B cell (primary cell): ENCODE data around the gene HOXB7. TPM values are rescaled to one million over a fixed set of nuclear protein-coding genes. Genes with fewer than 3 reads are reported as not detected.

ENCODE experiments used
- ATAC-seq: fragments of 200-7000 bp; cut with Tn5 transposase; one replicate; pipeline ENCODE4 v1.10.0; 2021; ENCODE audit warnings: low read depth, mild to moderate bottlenecking, moderate number of reproducible peaks, moderate library complexity
- CTCF ChIA-PET: fragments of 350-600 bp; sonication (Branson Sonifier 250); formaldehyde crosslinking; loops from one replicate; lab custom pipeline; 2021; ENCODE audit warnings: antibody characterized with exemption, inconsistent platforms; lab: Charles Lee
- POLR2A ChIA-PET: fragments of 350-600 bp; sonication (Branson Sonifier 250); formaldehyde crosslinking; loops from one replicate; lab custom pipeline; 2021; ENCODE audit warnings: antibody characterized with exemption; lab: Charles Lee
- DNase-seq: peaks from one replicate; pipeline ENCODE4 v3.0.0; 2013
- H2AFZ ChIP-seq: 2 replicates; pipeline ENCODE4 v1.6.1; 2012; ENCODE audit warnings: mild to moderate bottlenecking, low read depth, low read length; ENCODE audit not compliant: insufficient read depth, poor library complexity, severe bottlenecking
- H3K27ac ChIP-seq, 2 donors: 1 replicate in 1 of 2; 2 replicates in 1 of 2; pipeline ENCODE4 v1.5.1; 2012 to 2013; ENCODE audit warnings: low read length in 2 of 2, mild to moderate bottlenecking in 2 of 2, moderate library complexity in 1 of 2
- H3K27me3 ChIP-seq, 4 experiments: fragments of 200-600 bp in 1 of 4; sonication (generic) in 1 of 4; replicated peaks in 1 of 4; 1 replicate in 2 of 4; 2 replicates in 2 of 4; pipeline versions ENCODE4 v1.6.1 to v1.7.0; 2013 to 2016; ENCODE audit warnings: low read length in 3 of 4, mild to moderate bottlenecking in 2 of 4, mixed read lengths in 1 of 4, moderate library complexity in 1 of 4; ENCODE audit not compliant: insufficient read depth in 4 of 4, control insufficient read depth in 3 of 4; ENCODE audit errors: control extremely low read depth in 1 of 4
- H3K36me3 ChIP-seq, 2 experiments: replicated peaks in 1 of 2; 1 replicate in 1 of 2; 2 replicates in 1 of 2; pipeline versions ENCODE4 v1.6.1 to v1.7.1; 2013; ENCODE audit warnings: low read length in 1 of 2; ENCODE audit not compliant: insufficient read depth in 2 of 2, control insufficient read depth in 1 of 2; ENCODE audit errors: control extremely low read depth in 1 of 2, extremely low read depth in 1 of 2
- H3K4me1 ChIP-seq, 2 donors: fragments of 200-600 bp in 1 of 2; sonication (generic) in 1 of 2; 1 replicate in 1 of 2; 2 replicates in 1 of 2; pipeline versions ENCODE4 v1.5.1 to v1.6.1; 2013 to 2017; ENCODE audit warnings: low read length in 2 of 2; ENCODE audit not compliant: control insufficient read depth in 2 of 2, insufficient read depth in 2 of 2
- H3K4me2 ChIP-seq: replicated peaks from 2 replicates; pipeline ENCODE3; 2012; ENCODE audit warnings: mild to moderate bottlenecking, low read depth, low read length; ENCODE audit not compliant: poor library complexity, severe bottlenecking
- H3K4me3 ChIP-seq, 5 experiments: fragments of 200-600 bp in 1 of 5; sonication (generic) in 1 of 5; 1 replicate in 3 of 5; 2 replicates in 2 of 5; pipeline versions ENCODE4 v1.5.1 to v1.7.0; 2011 to 2016; ENCODE audit warnings: low read length in 4 of 5, mild to moderate bottlenecking in 4 of 5, low read depth in 2 of 5, control low read depth in 1 of 5, moderate library complexity in 1 of 5; ENCODE audit not compliant: insufficient read depth in 1 of 5; ENCODE audit errors: control extremely low read depth in 1 of 5, extremely low read depth in 1 of 5
- H3K79me2 ChIP-seq: fragments of 200-600 bp; sonication (generic); one replicate; pipeline ENCODE4 v1.6.0; 2016; ENCODE audit warnings: low read length; ENCODE audit not compliant: control insufficient read depth, insufficient read depth
- H3K9ac ChIP-seq: fragments of 200-600 bp; sonication (generic); 2 replicates; pipeline ENCODE4 v1.6.1; 2017; ENCODE audit warnings: mild to moderate bottlenecking, low read length, moderate library complexity
- H3K9me3 ChIP-seq, 3 donors: one replicate each; pipeline versions ENCODE4 v1.6.1 to v1.7.1; 2013; ENCODE audit warnings: low read length in 2 of 3; ENCODE audit not compliant: control insufficient read depth in 2 of 3, insufficient read depth in 1 of 3; ENCODE audit errors: control extremely low read depth in 1 of 3
- H4K20me1 ChIP-seq: 2 replicates; pipeline ENCODE4 v1.6.0; 2012; ENCODE audit warnings: mild to moderate bottlenecking, low read length; ENCODE audit not compliant: insufficient read depth, control insufficient read depth, poor library complexity, severe bottlenecking
- H3K27ac Mint-ChIP-seq: one replicate; pipeline ENCODE4 v1.8.0; 2021; ENCODE audit warnings: mixed read lengths
- H3K27me3 Mint-ChIP-seq: one replicate; pipeline ENCODE4 v1.8.0; 2021; ENCODE audit warnings: mixed read lengths
- H3K4me1 Mint-ChIP-seq: one replicate; pipeline ENCODE4 v1.8.0; 2021; ENCODE audit warnings: mixed read lengths
- H3K4me3 Mint-ChIP-seq: one replicate; pipeline ENCODE4 v1.8.0; 2021; ENCODE audit warnings: mixed read lengths
- H3K9me3 Mint-ChIP-seq: one replicate; pipeline ENCODE4 v1.8.0; 2022; ENCODE audit warnings: mixed read lengths; ENCODE audit not compliant: insufficient read depth
- EZH2 ChIP-seq: IDR thresholded peaks from 2 replicates; pipeline ENCODE4 v1.6.1; 2012; ENCODE audit warnings: borderline replicate concordance, low read depth, mild to moderate bottlenecking, moderate library complexity, low read length; ENCODE audit not compliant: insufficient read depth, poor library complexity, severe bottlenecking
- WGBS: methylation state at CpG from one replicate; pipeline ENCODE4 v1.1.5; 2013; ENCODE audit warnings: missing lambda C conversion rate; ENCODE audit not compliant: insufficient coverage; 5-methylcytosine and 5-hydroxymethylcytosine counted together
- intact Hi-C: fragments of 100-400 bp; cut with micrococcal nuclease; formaldehyde crosslinking; loops from one replicate; pipeline ENCODE4 v1.10.0; 2022
- polyA minus RNA-seq: library from RNA; depleted of rRNA, polyadenylated mRNA; stranded (reverse); fragments of >200 nt; gene quantifications from 2 replicates; pipeline ENCODE4 v1.2.3, GENCODE V29; 2012
- polyA plus RNA-seq: library from polyadenylated mRNA; depleted of rRNA; stranded (reverse); fragments of >200 nt; gene quantifications from 2 replicates; pipeline ENCODE4 v1.2.3, GENCODE V29; 2012
- total RNA-seq, 2 donors: library from RNA; stranded (reverse); fragments of 120-200 nt in 1 of 2; gene quantifications; 1 replicate in 1 of 2; 2 replicates in 1 of 2; pipeline versions ENCODE4 v1.2.3 to v1.2.4, GENCODE V29; 2013 to 2022
- TF ChIP-seq, protein P1 (sequence below): fragments of 200-600 bp; IDR thresholded peaks from one replicate; pipeline ENCODE4 v1.8.0; 2022; ENCODE audit warnings: antibody characterized with exemption, mild to moderate bottlenecking

The HOXB7 gene
- total RNA-seq (0.36 and 1.3 TPM in 2 replicates), polyA plus RNA-seq (0.25 TPM in 1 of 2 replicates, not detected in the other), polyA minus RNA-seq (not detected in 2 replicates)
- 0.89 TPM for total RNA-seq (2013)

- H3K4me1 ChIP-seq: peaks cover 52 to 61% of the 10 kb centered on the region in 2 donors
Measured at GRCh38 chr17:48610282-48611211, at the start of gene HOXB7. HOXB7 (minus strand) TSS chr17:48611017; CDS start chr17:48610918, 99 bp downstream.

More at GRCh38 chr17:48610282-48611211, at the start of gene HOXB7:
- DNase-seq (peak; percentile 73), ATAC-seq (peak; percentile 46)
- ChIA-PET CTCF (interaction anchor here (1.0 to 1.4 kb wide), 3 partner anchors 9 to 302 kb away, joined by 3 to 5 read pairs (median 3); no protein-coding TSS in a partner anchor), POLR2A (interaction anchor here (0.5 to 1.1 kb wide), 3 partner anchors 8 to 26 kb away, joined by 4 to 7 read pairs (median 6); no protein-coding TSS in a partner anchor)
- TF ChIP-seq, protein P1, sequence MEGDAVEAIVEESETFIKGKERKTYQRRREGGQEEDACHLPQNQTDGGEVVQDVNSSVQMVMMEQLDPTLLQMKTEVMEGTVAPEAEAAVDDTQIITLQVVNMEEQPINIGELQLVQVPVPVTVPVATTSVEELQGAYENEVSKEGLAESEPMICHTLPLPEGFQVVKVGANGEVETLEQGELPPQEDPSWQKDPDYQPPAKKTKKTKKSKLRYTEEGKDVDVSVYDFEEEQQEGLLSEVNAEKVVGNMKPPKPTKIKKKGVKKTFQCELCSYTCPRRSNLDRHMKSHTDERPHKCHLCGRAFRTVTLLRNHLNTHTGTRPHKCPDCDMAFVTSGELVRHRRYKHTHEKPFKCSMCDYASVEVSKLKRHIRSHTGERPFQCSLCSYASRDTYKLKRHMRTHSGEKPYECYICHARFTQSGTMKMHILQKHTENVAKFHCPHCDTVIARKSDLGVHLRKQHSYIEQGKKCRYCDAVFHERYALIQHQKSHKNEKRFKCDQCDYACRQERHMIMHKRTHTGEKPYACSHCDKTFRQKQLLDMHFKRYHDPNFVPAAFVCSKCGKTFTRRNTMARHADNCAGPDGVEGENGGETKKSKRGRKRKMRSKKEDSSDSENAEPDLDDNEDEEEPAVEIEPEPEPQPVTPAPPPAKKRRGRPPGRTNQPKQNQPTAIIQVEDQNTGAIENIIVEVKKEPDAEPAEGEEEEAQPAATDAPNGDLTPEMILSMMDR: no peak
- TF ChIP-seq EZH2: peak; percentile 77
- Mint-ChIP-seq H3K4me3 (peak within 1 kb of the TSS; percentile 92), H3K9me3 (no peaks in the 10 kb centered on the region), H3K27ac (peak within 1 kb of the TSS; percentile 69), H3K4me1 (peaks cover 39% of the 10 kb centered on the region), H3K27me3 (peaks cover 69% of the 10 kb centered on the region)
- H3K27ac ChIP-seq: no peak within 1 kb of the TSS
- no peaks in the 10 kb centered on the region for H3K79me2 ChIP-seq
- peaks cover 0 to 25% (median 0%) of the 10 kb centered on the region in 3 donors for H3K9me3 ChIP-seq
- peak within 1 kb of the TSS; percentile 95 for H2AFZ ChIP-seq
- WGBS: under 1% methylated on average over 58 of the region's 79 CpGs
- intact Hi-C loops: loop anchor here (2.0 to 5.0 kb wide), 2 partner anchors 14 to 33 kb away; partner anchors contain the start of gene HOXB4
- peaks cover 2 to 85% (median 58%) of the 10 kb centered on the region in 4 experiments for H3K27me3 ChIP-seq
- H3K4me3 ChIP-seq: peak within 1 kb of the TSS; percentile 36 to 96 (median 87)
- H3K9ac ChIP-seq: peak within 1 kb of the TSS; percentile 88
- H4K20me1 ChIP-seq: no peaks in the 10 kb centered on the region
- H3K36me3 ChIP-seq: no peaks in the 10 kb centered on the region
- peak within 1 kb of the TSS; percentile 100 for H3K4me2 ChIP-seq
